DND-41 (cell line): Measurements from ENCODE around the gene AKAP6.

Experiments
- EZH2 ChIP-seq: IDR thresholded peaks from 3 replicates; pipeline ENCODE4 v1.6.1; 2012; ENCODE audit warnings: borderline replicate concordance, low read depth, mild to moderate bottlenecking, moderate library complexity, low read length, inconsistent platforms; ENCODE audit not compliant: severe bottlenecking
- TF ChIP-seq, protein P1 (sequence below): IDR thresholded peaks from 2 replicates; pipeline ENCODE4 v1.5.1; 2012; ENCODE audit warnings: borderline replicate concordance, low read length, moderate library complexity, mild to moderate bottlenecking; ENCODE audit not compliant: poor library complexity, severe bottlenecking; ENCODE audit errors: extremely low read depth

DNA sequence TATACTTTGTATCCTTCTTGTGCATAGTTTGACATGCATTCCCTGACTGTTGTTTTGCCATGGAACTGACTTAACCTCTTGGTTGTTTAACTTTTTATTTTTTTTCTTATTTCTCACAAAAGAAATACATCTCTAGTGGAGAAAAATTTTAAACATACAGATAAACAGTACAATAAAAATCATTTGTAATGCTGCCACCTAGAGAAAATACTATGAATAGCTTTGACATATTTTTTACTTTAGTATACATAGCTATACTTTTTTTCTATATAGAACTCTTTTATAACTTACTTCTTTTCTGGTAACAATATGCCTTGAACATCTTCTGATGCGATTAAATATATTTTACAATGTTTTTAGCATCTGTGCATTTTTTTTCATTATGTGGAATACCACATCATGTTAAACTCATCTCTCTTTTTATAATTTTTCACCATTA, 184.5 kb downstream of the AKAP6 start:
- no peak for TF ChIP-seq EZH2
- TF ChIP-seq, protein P1, sequence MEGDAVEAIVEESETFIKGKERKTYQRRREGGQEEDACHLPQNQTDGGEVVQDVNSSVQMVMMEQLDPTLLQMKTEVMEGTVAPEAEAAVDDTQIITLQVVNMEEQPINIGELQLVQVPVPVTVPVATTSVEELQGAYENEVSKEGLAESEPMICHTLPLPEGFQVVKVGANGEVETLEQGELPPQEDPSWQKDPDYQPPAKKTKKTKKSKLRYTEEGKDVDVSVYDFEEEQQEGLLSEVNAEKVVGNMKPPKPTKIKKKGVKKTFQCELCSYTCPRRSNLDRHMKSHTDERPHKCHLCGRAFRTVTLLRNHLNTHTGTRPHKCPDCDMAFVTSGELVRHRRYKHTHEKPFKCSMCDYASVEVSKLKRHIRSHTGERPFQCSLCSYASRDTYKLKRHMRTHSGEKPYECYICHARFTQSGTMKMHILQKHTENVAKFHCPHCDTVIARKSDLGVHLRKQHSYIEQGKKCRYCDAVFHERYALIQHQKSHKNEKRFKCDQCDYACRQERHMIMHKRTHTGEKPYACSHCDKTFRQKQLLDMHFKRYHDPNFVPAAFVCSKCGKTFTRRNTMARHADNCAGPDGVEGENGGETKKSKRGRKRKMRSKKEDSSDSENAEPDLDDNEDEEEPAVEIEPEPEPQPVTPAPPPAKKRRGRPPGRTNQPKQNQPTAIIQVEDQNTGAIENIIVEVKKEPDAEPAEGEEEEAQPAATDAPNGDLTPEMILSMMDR, result peak; percentile 50
